Ecto neural progenitor cell (in vitro differentiated cells): ENCODE results near the gene KLHL33.

Experiments
- DNase-seq: peaks from one replicate; pipeline ENCODE4 v3.0.0-alpha.2; 2018; ENCODE audit warnings: low spot score

KLHL33 gene

GRCh38 chr14:20376071-20376588, 59.8 kb downstream of the KLHL33 start:
- no peak for DNase-seq
